ENCODE measurements around the gene IP6K2. TPM values are rescaled to one million over a fixed set of nuclear protein-coding genes. Genes with fewer than 3 reads are reported as not detected.
A peak's percentile ranks its signal among the peaks of the same experiment; 100 is the strongest.

IP6K2 gene
- total RNA-seq, 1 donor from 2014 or later, result 40.4 TPM

- no peak for DNase-seq (ENCODE audit: low spot score)
These were observed 42.5 kb downstream of the IP6K2 start for GRCh38 chr3:48674505-48674904.

GRCh38 chr3:48672522-48672921 lies 44.5 kb downstream of the IP6K2 start:
- DNase-seq (ENCODE audit: low spot score), result no peak

- DNase-seq (ENCODE audit: low spot score), result no peak
These were observed 52.1 kb downstream of the IP6K2 start for GRCh38 chr3:48664929-48665328.

- DNase-seq (ENCODE audit: low spot score), result no peak
These were observed 52.7 kb downstream of the IP6K2 start for GRCh38 chr3:48664313-48664644.

- peak; percentile 95 for DNase-seq (ENCODE audit: low spot score)
These were observed 53.3 kb downstream of the IP6K2 start for GRCh38 chr3:48663489-48664312.

- DNase-seq (ENCODE audit: low spot score), result no peak
These were observed 54.1 kb downstream of the IP6K2 start, which contains the start of gene CELSR3 for GRCh38 chr3:48662753-48663488. TSS of gene CELSR3 (minus strand) at chr3:48662886. CDS start at chr3:48662634, 252 bp downstream.

- no peak for DNase-seq (ENCODE audit: low spot score)
These were observed 54.8 kb downstream of the IP6K2 start for GRCh38 chr3:48662145-48662752.

- DNase-seq (ENCODE audit: low spot score), result no peak
These were observed 55.4 kb downstream of the IP6K2 start for GRCh38 chr3:48661501-48662144.

- no peak for DNase-seq (ENCODE audit: low spot score)
These were observed 56.1 kb downstream of the IP6K2 start for GRCh38 chr3:48660800-48661400.

- no peak for DNase-seq (ENCODE audit: low spot score)
These were observed 60.2 kb downstream of the IP6K2 start for GRCh38 chr3:48656841-48657281.

- peak; percentile 94 for DNase-seq (ENCODE audit: low spot score)
These were observed 60.8 kb downstream of the IP6K2 start for GRCh38 chr3:48656061-48656840.

- no peak for DNase-seq (ENCODE audit: low spot score)
These were observed 61.4 kb downstream of the IP6K2 start for GRCh38 chr3:48655606-48656005.

GRCh38 chr3:48655063-48655462 lies 62.0 kb downstream of the IP6K2 start:
- no peak for DNase-seq (ENCODE audit: low spot score)

GRCh38 chr3:48652923-48653715 lies 63.9 kb downstream of the IP6K2 start:
- DNase-seq (ENCODE audit: low spot score), result no peak

GRCh38 chr3:48651771-48652170 lies 65.2 kb downstream of the IP6K2 start:
- no peak for DNase-seq (ENCODE audit: low spot score)

GRCh38 chr3:48650723-48651122 lies 66.3 kb downstream of the IP6K2 start:
- no peak for DNase-seq (ENCODE audit: low spot score)

GRCh38 chr3:48648188-48648850 lies 68.7 kb downstream of the IP6K2 start:
- no peak for DNase-seq (ENCODE audit: low spot score)

GRCh38 chr3:48647714-48648113 lies 69.3 kb downstream of the IP6K2 start:
- DNase-seq (ENCODE audit: low spot score), result no peak
